ENCODE measurements around the gene CNN2.
A peak's percentile ranks its signal among the peaks of the same experiment; 100 is the strongest.

Gene CNN2

GRCh38 chr19:995051-995827, 31.2 kb upstream of the CNN2 start:
- DNase-seq (ENCODE audit: low spot score), result no peak

GRCh38 chr19:996051-996838, 30.2 kb upstream of the CNN2 start:
- peak; percentile 71 for DNase-seq (ENCODE audit: low spot score)

- DNase-seq (ENCODE audit: low spot score), result no peak
Measured at GRCh38 chr19:998064-998463, 28.3 kb upstream of the CNN2 start.

GRCh38 chr19:999379-999719, 27.1 kb upstream of the CNN2 start:
- no peak for DNase-seq (ENCODE audit: low spot score)

GRCh38 chr19:1000095-1000494, 26.3 kb upstream of the CNN2 start, which contains the start of gene GRIN3B:
TSS of gene GRIN3B (plus strand) at chr19:1000419. CDS start at chr19:1000438, 19 bp downstream.
- DNase-seq (ENCODE audit: low spot score), result peak; percentile 59

GRCh38 chr19:1000591-1001537, 25.5 kb upstream of the CNN2 start:
- no peak for DNase-seq (ENCODE audit: low spot score)

- DNase-seq (ENCODE audit: low spot score), result peak; percentile 71
Measured at GRCh38 chr19:1001538-1002166, 24.8 kb upstream of the CNN2 start.

GRCh38 chr19:1002600-1002999, 23.8 kb upstream of the CNN2 start:
- DNase-seq (ENCODE audit: low spot score), result no peak

GRCh38 chr19:1003283-1003682, 23.1 kb upstream of the CNN2 start:
- no peak for DNase-seq (ENCODE audit: low spot score)

- no peak for DNase-seq (ENCODE audit: low spot score)
Measured at GRCh38 chr19:1004204-1004802, 22.1 kb upstream of the CNN2 start.

- DNase-seq (ENCODE audit: low spot score), result no peak
Measured at GRCh38 chr19:1004803-1005664, 21.4 kb upstream of the CNN2 start.

GRCh38 chr19:1006711-1007398, 19.6 kb upstream of the CNN2 start:
- no peak for DNase-seq (ENCODE audit: low spot score)

- DNase-seq (ENCODE audit: low spot score), result no peak
Measured at GRCh38 chr19:1007399-1008251, 18.8 kb upstream of the CNN2 start.

- no peak for DNase-seq (ENCODE audit: low spot score)
Measured at GRCh38 chr19:1008268-1009040, 18.0 kb upstream of the CNN2 start.

GRCh38 chr19:1009041-1009980, 17.1 kb upstream of the CNN2 start:
- no peak for DNase-seq (ENCODE audit: low spot score)

GRCh38 chr19:1009981-1010538, 16.3 kb upstream of the CNN2 start:
- DNase-seq (ENCODE audit: low spot score), result no peak

Data from CD4-positive, alpha-beta T cell treated with Interleukin-2 at 100 ng/mL for 4 hours (primary cell).